T-helper 1 cell (primary cell): Measurements from ENCODE around the gene PARG.
"Not testable (repeated sequence)": the region's sequence is repeated elsewhere in the genome, so short reads cannot be mapped to it uniquely, and the experiment has no call there.

Experiments
- DNase-seq, 5 donors: peaks; one replicate each; pipeline ENCODE4 v3.0.0-alpha.2; 2012 to 2020

PARG gene

GRCh38 chr10:49900406-49900805 lies 41.4 kb downstream of the PARG start:
- DNase-seq = not testable (repeated sequence)

- not testable (repeated sequence) for DNase-seq
These were observed 41.8 kb downstream of the PARG start for GRCh38 chr10:49899999-49900398.

- DNase-seq = not testable (repeated sequence)
These were observed 51.8 kb downstream of the PARG start for GRCh38 chr10:49890025-49890424.

- DNase-seq = not testable (repeated sequence)
These were observed 57.0 kb downstream of the PARG start for GRCh38 chr10:49884739-49885331.

- not testable (repeated sequence) for DNase-seq
These were observed 58.0 kb downstream of the PARG start for GRCh38 chr10:49883852-49884251.

- not testable (repeated sequence) for DNase-seq
These were observed 59.5 kb downstream of the PARG start for GRCh38 chr10:49882327-49882726.

GRCh38 chr10:49872740-49873139 lies 69.1 kb downstream of the PARG start:
- not testable (repeated sequence) for DNase-seq

- DNase-seq = not testable (repeated sequence)
These were observed 70.4 kb downstream of the PARG start for GRCh38 chr10:49871462-49871861.

- not testable (repeated sequence) for DNase-seq
These were observed 81.9 kb downstream of the PARG start for GRCh38 chr10:49859933-49860332.

- DNase-seq = not testable (repeated sequence)
These were observed 83.0 kb downstream of the PARG start for GRCh38 chr10:49858697-49859382.

GRCh38 chr10:49849520-49849919 lies 92.3 kb downstream of the PARG start:
- not testable (repeated sequence) for DNase-seq

- no peak for DNase-seq
These were observed 96.8 kb downstream of the PARG start for GRCh38 chr10:49844775-49845595.

- not testable (repeated sequence) for DNase-seq
These were observed 99.5 kb downstream of the PARG start for GRCh38 chr10:49842333-49842628.

GRCh38 chr10:49841615-49842332 lies 100.1 kb downstream of the PARG start:
- DNase-seq = no peak

GRCh38 chr10:49837685-49838084 lies 104.1 kb downstream of the PARG start:
- DNase-seq = no peak

GRCh38 chr10:49837051-49837478 lies 104.8 kb downstream of the PARG start:
- DNase-seq = no peak

GRCh38 chr10:49834976-49835375 lies 106.9 kb downstream of the PARG start:
- no peak for DNase-seq

- DNase-seq = no peak
These were observed 107.6 kb downstream of the PARG start for GRCh38 chr10:49834201-49834600.

GRCh38 chr10:49833168-49833567 lies 108.7 kb downstream of the PARG start:
- DNase-seq = no peak

- DNase-seq = no peak
These were observed 110.3 kb downstream of the PARG start for GRCh38 chr10:49831352-49832035.

GRCh38 chr10:49830846-49831245 lies 111.0 kb downstream of the PARG start:
- DNase-seq = no peak

GRCh38 chr10:49830016-49830415 lies 111.8 kb downstream of the PARG start:
- DNase-seq = no peak
